ENCODE results near the gene CAMK1D. TPM values are rescaled to one million over a fixed set of nuclear protein-coding genes. Genes with fewer than 3 reads are reported as not detected.

CAMK1D gene
- total and polyA plus RNA-seq, 2 donors (not counting 3 experiments of a cell fraction or from before 2014, with no cell fraction given), result 0.37 to 4.2 TPM

DNA sequence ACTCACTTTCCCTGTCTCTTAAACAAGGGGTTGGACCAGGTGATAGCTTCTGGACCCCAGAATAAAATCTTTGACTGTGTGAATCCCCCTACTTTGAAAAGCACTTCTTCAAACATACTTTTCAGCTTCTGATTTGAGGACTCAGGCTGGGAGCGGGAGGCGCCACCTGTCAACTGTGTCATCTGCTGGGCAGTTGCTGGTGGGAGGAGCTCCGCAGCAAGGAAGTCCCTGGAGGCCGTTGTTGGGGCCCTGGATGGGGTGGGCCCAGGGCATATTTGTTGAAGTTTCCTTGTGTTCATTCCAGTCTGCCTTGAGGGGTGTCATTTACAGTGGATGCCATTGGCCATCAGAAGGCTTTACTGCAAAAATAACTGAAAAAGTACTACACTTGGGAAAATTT is 454.4 kb downstream of the CAMK1D start:
- H3K36me3 ChIP-seq (ENCODE audit: control insufficient read depth in 2 of 2, extremely low read depth in 1 of 2, insufficient read depth in 2 of 2, low read length in 2 of 2), result no peaks in the 10 kb centered on the region
- H3K9me3 ChIP-seq (replicated peaks; ENCODE audit: control insufficient read depth, insufficient read depth, low read length), result no peaks in the 10 kb centered on the region
- no peak overlapping the region for H3K9ac ChIP-seq (replicated peaks; ENCODE audit: extremely low read depth, insufficient read depth, low read length)
- no peak overlapping the region for H3K27ac ChIP-seq (ENCODE audit: insufficient read depth, low read depth, low read length)
- no peak overlapping the region for H3K4me2 ChIP-seq (ENCODE audit: insufficient read depth, low read length)
- intact Hi-C loops (cut with micrococcal nuclease), result loop anchor here (5.0 kb wide), 1 partner anchor 44 kb away; no protein-coding TSS in a partner anchor
- H3K27me3 ChIP-seq (ENCODE audit: control insufficient read depth in 2 of 2, insufficient read depth in 2 of 2, low read length in 2 of 2), result peaks cover 0 to 1% of the 10 kb centered on the region in 2 experiments
- H3K79me2 ChIP-seq (ENCODE audit: control insufficient read depth, insufficient read depth, low read length), result no peaks in the 10 kb centered on the region
- no peaks in the 10 kb centered on the region for H3K9me1 ChIP-seq (replicated peaks; ENCODE audit: control insufficient read depth, extremely low read depth, insufficient read depth, low read length)
- ChIA-PET CTCF (interaction anchor here (1.7 kb wide), 1 partner anchor 98 kb away, joined by 5 read pairs; no protein-coding TSS in a partner anchor), POLR2A (no interaction called here)
- no peak overlapping the region for H2AFZ ChIP-seq (ENCODE audit: low read depth, low read length)
- DNase-seq (ENCODE audit: low read depth, low spot score) (no peak), FAIRE-seq (no peak)
- no peak overlapping the region for H3K4me3 ChIP-seq (replicated peaks in 1 of 3; ENCODE audit: insufficient read depth in 1 of 3, low read depth in 1 of 3, low read length in 3 of 3)
- peaks cover 6% of the 10 kb centered on the region for H3K4me1 ChIP-seq (ENCODE audit: control insufficient read depth, extremely low read depth, insufficient read depth, low read length)
- dilution Hi-C loops (cut with MboI; ENCODE audit: extremely low pct_ligation_motif_present, low sequenced_read_pairs), result no loop called here
- BruUV-seq (replicated peaks), result no TSS peak
- TF ChIP-seq POLR2A (IDR thresholded peaks at IDR 0.05; ENCODE audit: low read depth, low read length) (no peak), GATA2 (IDR thresholded peaks at IDR 0.05; ENCODE audit: insufficient read depth, insufficient read length, low read depth, low read length) (no peak), JUN (IDR thresholded peaks at IDR 0.05; ENCODE audit: borderline replicate concordance, insufficient read depth, insufficient read length, low read depth) (no peak), MYC (IDR thresholded peaks at IDR 0.05; ENCODE audit: low read depth, low read length) (no peak)
- TF ChIP-seq, protein P1, sequence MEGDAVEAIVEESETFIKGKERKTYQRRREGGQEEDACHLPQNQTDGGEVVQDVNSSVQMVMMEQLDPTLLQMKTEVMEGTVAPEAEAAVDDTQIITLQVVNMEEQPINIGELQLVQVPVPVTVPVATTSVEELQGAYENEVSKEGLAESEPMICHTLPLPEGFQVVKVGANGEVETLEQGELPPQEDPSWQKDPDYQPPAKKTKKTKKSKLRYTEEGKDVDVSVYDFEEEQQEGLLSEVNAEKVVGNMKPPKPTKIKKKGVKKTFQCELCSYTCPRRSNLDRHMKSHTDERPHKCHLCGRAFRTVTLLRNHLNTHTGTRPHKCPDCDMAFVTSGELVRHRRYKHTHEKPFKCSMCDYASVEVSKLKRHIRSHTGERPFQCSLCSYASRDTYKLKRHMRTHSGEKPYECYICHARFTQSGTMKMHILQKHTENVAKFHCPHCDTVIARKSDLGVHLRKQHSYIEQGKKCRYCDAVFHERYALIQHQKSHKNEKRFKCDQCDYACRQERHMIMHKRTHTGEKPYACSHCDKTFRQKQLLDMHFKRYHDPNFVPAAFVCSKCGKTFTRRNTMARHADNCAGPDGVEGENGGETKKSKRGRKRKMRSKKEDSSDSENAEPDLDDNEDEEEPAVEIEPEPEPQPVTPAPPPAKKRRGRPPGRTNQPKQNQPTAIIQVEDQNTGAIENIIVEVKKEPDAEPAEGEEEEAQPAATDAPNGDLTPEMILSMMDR (IDR thresholded peaks at IDR 0.05; ENCODE audit: extremely low read depth in 1 of 2, insufficient read depth in 1 of 2, low read depth in 1 of 2, low read length in 2 of 2), result no peak
- TF ChIP-seq, protein P2, sequence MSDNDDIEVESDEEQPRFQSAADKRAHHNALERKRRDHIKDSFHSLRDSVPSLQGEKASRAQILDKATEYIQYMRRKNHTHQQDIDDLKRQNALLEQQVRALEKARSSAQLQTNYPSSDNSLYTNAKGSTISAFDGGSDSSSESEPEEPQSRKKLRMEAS (IDR thresholded peaks at IDR 0.05; ENCODE audit: insufficient read depth, insufficient read length), result no peak
- H4K20me1 ChIP-seq (replicated peaks; ENCODE audit: control insufficient read depth, extremely low read depth, insufficient read depth, low read length), result no peaks in the 10 kb centered on the region

Data from endothelial cell of umbilical vein (primary cell).